GM23338 (cell line): ENCODE data around the gene MAP4K1. TPM values are rescaled to one million over a fixed set of nuclear protein-coding genes. Genes with fewer than 3 reads are reported as not detected.

Source experiments
- ATAC-seq: fragments of 200-7000 bp; cut with Tn5 transposase; 3 replicates; pipeline ENCODE4 v1.9.1; 2020
- DNase-seq: peaks from one replicate; pipeline ENCODE4 v3.0.0-alpha.2; 2015; ENCODE audit warnings: low spot score
- H2AFZ ChIP-seq: fragments of 200-600 bp; sonication (generic); 2 replicates; pipeline ENCODE4 v1.8.0; 2016; ENCODE audit warnings: antibody characterized with exemption, mild to moderate bottlenecking, moderate library complexity
- H3F3A ChIP-seq: fragments of 200-600 bp; sonication (generic); replicated peaks from 2 replicates; pipeline ENCODE4 v1.8.0; 2017; ENCODE audit warnings: antibody characterized with exemption, mixed run types, low read depth
- H3K27ac ChIP-seq: fragments of 200-600 bp; sonication (generic); 2 replicates; pipeline ENCODE4 v1.6.1; 2016; ENCODE audit warnings: low read depth
- H3K27me3 ChIP-seq: fragments of 200-600 bp; sonication (generic); 2 replicates; pipeline ENCODE4 v1.8.0; 2016; ENCODE audit warnings: mild to moderate bottlenecking, mixed run types, moderate library complexity; ENCODE audit not compliant: insufficient read depth
- H3K36me3 ChIP-seq: fragments of 200-600 bp; sonication (generic); 2 replicates; pipeline ENCODE4 v1.8.0; 2016; ENCODE audit warnings: mild to moderate bottlenecking; ENCODE audit not compliant: insufficient read depth
- H3K4me1 ChIP-seq: fragments of 200-600 bp; sonication (generic); 2 replicates; pipeline ENCODE4 v1.8.0; 2016; ENCODE audit warnings: mild to moderate bottlenecking, moderate library complexity; ENCODE audit not compliant: insufficient read depth
- H3K4me2 ChIP-seq: fragments of 200-600 bp; sonication (generic); 2 replicates; pipeline ENCODE4 v1.7.1; 2017; ENCODE audit warnings: mixed run types
- H3K4me3 ChIP-seq: fragments of 200-600 bp; sonication (generic); 2 replicates; pipeline ENCODE4 v1.6.1; 2016; ENCODE audit warnings: mixed run types
- H3K79me2 ChIP-seq: fragments of 200-600 bp; sonication (generic); replicated peaks from 2 replicates; pipeline ENCODE4 v1.8.0; 2017; ENCODE audit warnings: mild to moderate bottlenecking; ENCODE audit not compliant: insufficient read depth
- H3K9me2 ChIP-seq: fragments of 200-600 bp; sonication (generic); 2 replicates; pipeline ENCODE4 v1.8.0; 2017; ENCODE audit not compliant: insufficient read depth
- H4K20me1 ChIP-seq: fragments of 200-600 bp; sonication (generic); replicated peaks from 2 replicates; pipeline ENCODE4 v1.8.0; 2017; ENCODE audit warnings: mild to moderate bottlenecking; ENCODE audit not compliant: insufficient read depth
- H3K27ac Mint-ChIP-seq: 2 replicates; pipeline ENCODE4 v1.8.0; 2020; ENCODE audit warnings: inconsistent platforms, mild to moderate bottlenecking, moderate library complexity, mixed read lengths
- H3K27me3 Mint-ChIP-seq: 3 replicates; pipeline ENCODE4 v1.8.0; 2022; ENCODE audit warnings: low read depth, mild to moderate bottlenecking, moderate library complexity, mixed read lengths, inconsistent platforms; ENCODE audit not compliant: insufficient read depth, poor library complexity
- H3K36me3 Mint-ChIP-seq: 3 replicates; pipeline ENCODE4 v1.8.0; 2021; ENCODE audit warnings: low read depth, mild to moderate bottlenecking, inconsistent platforms, moderate library complexity, mixed read lengths
- H3K4me1 Mint-ChIP-seq: 3 replicates; pipeline ENCODE4 v1.8.0; 2020; ENCODE audit warnings: mild to moderate bottlenecking, inconsistent platforms, mixed read lengths
- H3K4me3 Mint-ChIP-seq: 3 replicates; pipeline ENCODE4 v1.8.0; 2021; ENCODE audit warnings: moderate library complexity, mild to moderate bottlenecking, inconsistent platforms, mixed read lengths
- H3K9me3 Mint-ChIP-seq: 3 replicates; pipeline ENCODE4 v1.8.0; 2020; ENCODE audit warnings: moderate library complexity, mild to moderate bottlenecking, inconsistent platforms, mixed read lengths
- CREB1 ChIP-seq: fragments of 250-450 bp; sonication (Bioruptor Pico); IDR thresholded peaks from 2 replicates; pipeline ENCODE4 v1.5.0; 2020; ENCODE audit warnings: low read depth, mild to moderate bottlenecking, moderate library complexity
- CTCF ChIP-seq, 2 experiments: fragments of 200-600 bp in 1 of 2; sonication (generic) in 1 of 2; conservative IDR thresholded peaks; 2 replicates each; pipeline versions ENCODE4 v1.5.1 to v1.6.1; 2016 to 2017; ENCODE audit warnings: antibody characterized with exemption in 2 of 2, low read depth in 2 of 2, mild to moderate bottlenecking in 2 of 2, moderate library complexity in 1 of 2
- EZH2 ChIP-seq: fragments of 200-600 bp; sonication (generic); IDR thresholded peaks from one replicate; pipeline ENCODE4 v1.8.0; 2017; ENCODE audit warnings: antibody characterized with exemption, mild to moderate bottlenecking, low read depth; ENCODE audit not compliant: unreplicated experiment
- EZH2phosphoT487 ChIP-seq: fragments of 200-600 bp; sonication (generic); IDR thresholded peaks from one replicate; pipeline ENCODE4 v1.8.1; 2018; ENCODE audit warnings: antibody characterized with exemption; ENCODE audit not compliant: unreplicated experiment
- JUNB ChIP-seq: IDR thresholded peaks from one replicate; pipeline ENCODE4 v1.6.1; 2016; ENCODE audit warnings: antibody characterized with exemption; ENCODE audit not compliant: unreplicated experiment
- NANOG ChIP-seq: IDR thresholded peaks from 2 replicates; pipeline ENCODE4 v1.6.1; 2016; ENCODE audit warnings: antibody characterized with exemption, borderline replicate concordance
- POLR2AphosphoS5 ChIP-seq: IDR thresholded peaks from 2 replicates; pipeline ENCODE4 v1.6.1; 2016; ENCODE audit warnings: antibody characterized with exemption, low read depth
- ZNF331 ChIP-seq: fragments of 250-450 bp; sonication (Bioruptor Pico); IDR thresholded peaks from 2 replicates; pipeline ENCODE4 v1.5.0; 2020; ENCODE audit warnings: low read depth, mild to moderate bottlenecking, moderate library complexity
- polyA plus RNA-seq: library from polyadenylated mRNA; unstranded; fragments of >200 nt; fragmentation: Nextera tagmentation; extraction: Ambion mirVana; gene quantifications from 2 replicates; pipeline ENCODE4 v1.2.1, GENCODE V29; 2016
- total RNA-seq: library from RNA; depleted of rRNA; stranded (reverse); fragments of >200 nt; shearing (Covaris generic); gene quantifications from 2 replicates; pipeline ENCODE4 v1.2.3, GENCODE V29; 2014
- TF ChIP-seq, protein P1 (sequence below): IDR thresholded peaks from one replicate; pipeline ENCODE4 v1.6.1; 2018; ENCODE audit warnings: antibody characterized with exemption; ENCODE audit not compliant: unreplicated experiment
- TF ChIP-seq, protein P2 (sequence below): IDR thresholded peaks from 2 replicates; pipeline ENCODE4 v1.6.1; 2016; ENCODE audit warnings: antibody characterized with exemption

MAP4K1 gene
- total and polyA plus RNA-seq, 2 experiments from 2014 or later: 7.7 to 44.6 TPM

GRCh38 chr19:38619361-38620174 is 1.8 kb upstream of the MAP4K1 start (continued):
- TF ChIP-seq CTCF (conservative IDR thresholded peaks at IDR 0.05; ENCODE audit: low read depth in 2 of 2): no peak
- no peak for TF ChIP-seq CREB1 (CRISPR knock-in tag)
- no peak for TF ChIP-seq POLR2AphosphoS5
- TF ChIP-seq EZH2: no peak
- TF ChIP-seq, protein P1, sequence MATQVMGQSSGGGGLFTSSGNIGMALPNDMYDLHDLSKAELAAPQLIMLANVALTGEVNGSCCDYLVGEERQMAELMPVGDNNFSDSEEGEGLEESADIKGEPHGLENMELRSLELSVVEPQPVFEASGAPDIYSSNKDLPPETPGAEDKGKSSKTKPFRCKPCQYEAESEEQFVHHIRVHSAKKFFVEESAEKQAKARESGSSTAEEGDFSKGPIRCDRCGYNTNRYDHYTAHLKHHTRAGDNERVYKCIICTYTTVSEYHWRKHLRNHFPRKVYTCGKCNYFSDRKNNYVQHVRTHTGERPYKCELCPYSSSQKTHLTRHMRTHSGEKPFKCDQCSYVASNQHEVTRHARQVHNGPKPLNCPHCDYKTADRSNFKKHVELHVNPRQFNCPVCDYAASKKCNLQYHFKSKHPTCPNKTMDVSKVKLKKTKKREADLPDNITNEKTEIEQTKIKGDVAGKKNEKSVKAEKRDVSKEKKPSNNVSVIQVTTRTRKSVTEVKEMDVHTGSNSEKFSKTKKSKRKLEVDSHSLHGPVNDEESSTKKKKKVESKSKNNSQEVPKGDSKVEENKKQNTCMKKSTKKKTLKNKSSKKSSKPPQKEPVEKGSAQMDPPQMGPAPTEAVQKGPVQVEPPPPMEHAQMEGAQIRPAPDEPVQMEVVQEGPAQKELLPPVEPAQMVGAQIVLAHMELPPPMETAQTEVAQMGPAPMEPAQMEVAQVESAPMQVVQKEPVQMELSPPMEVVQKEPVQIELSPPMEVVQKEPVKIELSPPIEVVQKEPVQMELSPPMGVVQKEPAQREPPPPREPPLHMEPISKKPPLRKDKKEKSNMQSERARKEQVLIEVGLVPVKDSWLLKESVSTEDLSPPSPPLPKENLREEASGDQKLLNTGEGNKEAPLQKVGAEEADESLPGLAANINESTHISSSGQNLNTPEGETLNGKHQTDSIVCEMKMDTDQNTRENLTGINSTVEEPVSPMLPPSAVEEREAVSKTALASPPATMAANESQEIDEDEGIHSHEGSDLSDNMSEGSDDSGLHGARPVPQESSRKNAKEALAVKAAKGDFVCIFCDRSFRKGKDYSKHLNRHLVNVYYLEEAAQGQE: no peak
- no peak for TF ChIP-seq ZNF331
- TF ChIP-seq NANOG: no peak
- no peak for TF ChIP-seq EZH2phosphoT487
- no peak for TF ChIP-seq JUNB
- TF ChIP-seq, protein P2, sequence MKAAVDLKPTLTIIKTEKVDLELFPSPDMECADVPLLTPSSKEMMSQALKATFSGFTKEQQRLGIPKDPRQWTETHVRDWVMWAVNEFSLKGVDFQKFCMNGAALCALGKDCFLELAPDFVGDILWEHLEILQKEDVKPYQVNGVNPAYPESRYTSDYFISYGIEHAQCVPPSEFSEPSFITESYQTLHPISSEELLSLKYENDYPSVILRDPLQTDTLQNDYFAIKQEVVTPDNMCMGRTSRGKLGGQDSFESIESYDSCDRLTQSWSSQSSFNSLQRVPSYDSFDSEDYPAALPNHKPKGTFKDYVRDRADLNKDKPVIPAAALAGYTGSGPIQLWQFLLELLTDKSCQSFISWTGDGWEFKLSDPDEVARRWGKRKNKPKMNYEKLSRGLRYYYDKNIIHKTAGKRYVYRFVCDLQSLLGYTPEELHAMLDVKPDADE: no peak

- Histone ChIP-seq H3K79me2 (peaks cover 15% of the 10 kb centered on the region), H3K4me3 (peak within 1 kb of the TSS; percentile 87), H4K20me1 (peaks cover 20% of the 10 kb centered on the region), H2AFZ (peak within 1 kb of the TSS; percentile 91), H3K27me3 (no peaks in the 10 kb centered on the region), H3K27ac (peak within 1 kb of the TSS; percentile 81), H3K4me1 (peaks cover 9% of the 10 kb centered on the region), H3F3A (peaks cover 23% of the 10 kb centered on the region), H3K4me2 (peak within 1 kb of the TSS; percentile 100), H3K9me2 (no peaks in the 10 kb centered on the region), H3K36me3 (peaks cover 33% of the 10 kb centered on the region)
- DNase-seq: peak; percentile 99
- Mint-ChIP-seq H3K27me3 (peaks cover 20% of the 10 kb centered on the region), H3K4me3 (peak within 1 kb of the TSS; percentile 99), H3K4me1 (peaks cover 23% of the 10 kb centered on the region), H3K9me3 (no peaks in the 10 kb centered on the region), H3K36me3 (peaks cover 47% of the 10 kb centered on the region), H3K27ac (peak within 1 kb of the TSS; percentile 97)
- peak; percentile 85 for ATAC-seq
- TF ChIP-seq CREB1 (CRISPR knock-in tag): peak; percentile 80
- TF ChIP-seq, protein P2: peak; percentile 90
- peak; percentile 95 for TF ChIP-seq POLR2AphosphoS5
Measured at GRCh38 chr19:38618590-38619360, 1.0 kb upstream of the MAP4K1 start, which contains the start of gene EIF3K. TSS of gene EIF3K (plus strand) at chr19:38619188. CDS start at chr19:38619269, 81 bp downstream.
